DOHH2 (cell line): ENCODE data around the gene DAAM1.

Experiments used
- EZH2phosphoT487 ChIP-seq: fragments of 200-600 bp; sonication (generic); IDR thresholded peaks from 2 replicates; pipeline ENCODE4 v1.6.1; 2017; ENCODE audit warnings: borderline replicate concordance, mild to moderate bottlenecking, antibody characterized with exemption, low read length, moderate library complexity, mixed read lengths
- TF ChIP-seq, protein P1 (sequence below): fragments of 200-600 bp; sonication (generic); IDR thresholded peaks from one replicate; pipeline ENCODE4 v1.5.1; 2014; ENCODE audit warnings: antibody characterized with exemption, mild to moderate bottlenecking, low read depth, low read length; ENCODE audit not compliant: poor library complexity, severe bottlenecking

- TF ChIP-seq, protein P1, sequence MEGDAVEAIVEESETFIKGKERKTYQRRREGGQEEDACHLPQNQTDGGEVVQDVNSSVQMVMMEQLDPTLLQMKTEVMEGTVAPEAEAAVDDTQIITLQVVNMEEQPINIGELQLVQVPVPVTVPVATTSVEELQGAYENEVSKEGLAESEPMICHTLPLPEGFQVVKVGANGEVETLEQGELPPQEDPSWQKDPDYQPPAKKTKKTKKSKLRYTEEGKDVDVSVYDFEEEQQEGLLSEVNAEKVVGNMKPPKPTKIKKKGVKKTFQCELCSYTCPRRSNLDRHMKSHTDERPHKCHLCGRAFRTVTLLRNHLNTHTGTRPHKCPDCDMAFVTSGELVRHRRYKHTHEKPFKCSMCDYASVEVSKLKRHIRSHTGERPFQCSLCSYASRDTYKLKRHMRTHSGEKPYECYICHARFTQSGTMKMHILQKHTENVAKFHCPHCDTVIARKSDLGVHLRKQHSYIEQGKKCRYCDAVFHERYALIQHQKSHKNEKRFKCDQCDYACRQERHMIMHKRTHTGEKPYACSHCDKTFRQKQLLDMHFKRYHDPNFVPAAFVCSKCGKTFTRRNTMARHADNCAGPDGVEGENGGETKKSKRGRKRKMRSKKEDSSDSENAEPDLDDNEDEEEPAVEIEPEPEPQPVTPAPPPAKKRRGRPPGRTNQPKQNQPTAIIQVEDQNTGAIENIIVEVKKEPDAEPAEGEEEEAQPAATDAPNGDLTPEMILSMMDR = no peak
- TF ChIP-seq EZH2phosphoT487 = no peak
Observed at GRCh38 chr14:59208224-59208814, 19.9 kb downstream of the DAAM1 start.
